Activated CD8-positive, alpha-beta memory T cell treated with anti-CD3 and anti-CD28 coated beads, Interleukin-2, amount 50 U/mL, for 4 hours (primary cell): ENCODE results near the gene ORMDL1.
"Not testable (repeated sequence)": the region's sequence is repeated elsewhere in the genome, so short reads cannot be mapped to it uniquely, and the experiment has no call there.

Experiments used
- DNase-seq: peaks from one replicate; pipeline ENCODE4 v3.0.0-alpha.2; 2020

ORMDL1 gene

GRCh38 chr2:189770590-189771322, 13.4 kb downstream of the ORMDL1 start:
- DNase-seq, result no peak

- no peak for DNase-seq
Measured at GRCh38 chr2:189763908-189764661, 20.1 kb downstream of the ORMDL1 start.

DNA sequence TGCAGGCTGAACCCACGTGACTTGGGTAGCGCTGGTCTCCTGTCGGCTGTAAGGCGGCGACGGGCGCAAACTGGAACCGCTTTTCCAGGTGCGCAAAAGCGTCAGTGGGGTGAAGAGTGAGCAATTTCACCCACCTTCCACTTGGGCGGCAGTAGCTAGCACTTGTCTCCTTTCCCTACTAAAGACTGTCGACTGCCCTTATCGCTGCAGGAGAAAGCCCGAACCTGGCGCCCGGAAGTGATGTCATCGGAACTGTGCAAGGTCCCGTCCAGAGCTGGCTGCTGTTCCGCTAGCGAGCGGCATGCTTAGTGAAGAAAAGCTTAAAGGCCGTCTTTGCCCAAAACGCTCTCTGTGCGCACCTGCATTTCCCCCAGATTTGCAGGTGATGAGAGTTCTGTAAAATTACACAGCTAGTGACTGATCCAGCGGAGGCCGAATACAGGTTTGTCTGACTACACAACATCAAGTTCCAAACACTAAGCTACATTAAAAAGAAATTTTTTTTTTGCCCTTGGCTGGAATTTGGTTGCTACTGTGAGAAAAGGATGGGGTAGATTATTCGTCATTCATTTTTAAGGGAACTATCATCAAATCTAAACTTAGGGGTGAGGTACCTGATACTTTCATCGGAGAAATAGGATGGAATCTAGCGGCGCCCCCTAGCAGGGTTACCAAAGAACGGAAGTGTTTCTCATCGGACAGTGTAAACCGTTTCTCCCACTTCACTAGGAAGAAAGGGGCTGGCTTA, 21.4 kb downstream of the ORMDL1 start, which contains the start of gene OSGEPL1:
TSS of gene OSGEPL1 (minus strand) at position 242 of the 748 bp plus-strand sequence. CDS start 1,152 bp downstream, outside the sequence.
- peak; percentile 92 for DNase-seq

DNA sequence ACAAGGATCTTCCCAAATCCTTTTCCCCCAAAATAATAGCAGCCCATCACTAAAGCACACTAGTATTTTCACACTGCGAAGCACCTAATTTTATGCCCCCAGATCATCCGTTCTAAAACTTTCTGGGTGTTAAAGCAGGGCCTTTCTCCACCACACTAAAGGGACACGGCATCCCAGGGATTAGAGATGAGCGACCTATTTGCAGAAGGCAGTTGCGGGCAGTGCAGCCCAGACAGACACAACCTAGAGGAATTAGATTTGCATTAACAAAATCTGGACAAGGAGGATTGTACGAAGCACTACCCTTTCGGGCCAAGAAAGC, 21.9 kb downstream of the ORMDL1 start:
- no peak for DNase-seq

DNA sequence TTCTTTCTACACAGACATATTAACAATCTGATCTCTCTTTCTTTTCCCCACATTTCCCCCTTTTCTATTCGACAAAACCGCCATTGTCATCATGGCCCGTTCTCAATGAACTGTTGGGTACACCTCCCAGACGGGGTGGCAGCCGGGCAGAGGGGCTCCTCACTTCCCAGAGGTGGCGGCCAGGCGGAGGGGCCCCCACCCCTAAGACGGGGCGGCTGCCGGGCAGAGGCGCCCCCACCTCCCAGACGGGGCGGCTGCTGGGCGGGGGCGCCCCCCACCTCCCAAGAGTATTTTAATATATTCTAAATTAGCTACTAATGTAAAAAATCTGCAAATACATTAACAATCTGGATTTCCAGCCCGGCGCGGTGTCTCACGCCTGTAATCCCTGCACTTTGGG, 24.0 kb downstream of the ORMDL1 start:
- DNase-seq, result not testable (repeated sequence)

DNA sequence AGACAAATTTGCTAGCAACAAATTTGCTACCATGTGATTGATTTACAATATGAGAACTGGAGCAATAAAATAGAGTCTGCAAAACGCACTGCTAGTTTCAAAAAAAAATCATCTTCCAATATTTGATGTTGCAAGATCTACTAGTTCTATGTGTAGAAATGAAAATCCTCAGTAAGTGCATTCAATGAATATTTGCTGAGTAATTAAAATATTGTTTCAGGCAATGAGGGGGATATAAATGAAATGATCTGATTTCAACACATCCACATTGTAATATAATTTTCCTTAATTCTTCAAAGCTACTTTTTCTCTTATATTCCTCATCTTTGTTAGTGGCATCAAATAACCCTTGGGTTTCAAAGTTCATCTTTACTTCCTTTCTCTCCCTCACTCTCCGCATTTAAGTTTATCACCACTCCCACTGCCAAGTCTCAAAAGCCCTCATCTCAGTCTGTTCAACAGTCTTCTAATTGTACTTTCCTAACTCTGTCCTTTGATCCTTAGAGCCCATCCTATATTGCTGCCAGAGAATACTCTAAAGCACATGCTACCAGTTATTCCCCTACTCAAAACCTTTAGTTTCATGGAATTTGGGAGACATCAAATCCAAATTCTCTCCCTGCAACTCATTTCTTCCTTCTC, 27.7 kb downstream of the ORMDL1 start:
- no peak for DNase-seq

- DNase-seq, result peak; percentile 27
Measured at GRCh38 chr2:189751080-189751658, 33.0 kb downstream of the ORMDL1 start.

DNA sequence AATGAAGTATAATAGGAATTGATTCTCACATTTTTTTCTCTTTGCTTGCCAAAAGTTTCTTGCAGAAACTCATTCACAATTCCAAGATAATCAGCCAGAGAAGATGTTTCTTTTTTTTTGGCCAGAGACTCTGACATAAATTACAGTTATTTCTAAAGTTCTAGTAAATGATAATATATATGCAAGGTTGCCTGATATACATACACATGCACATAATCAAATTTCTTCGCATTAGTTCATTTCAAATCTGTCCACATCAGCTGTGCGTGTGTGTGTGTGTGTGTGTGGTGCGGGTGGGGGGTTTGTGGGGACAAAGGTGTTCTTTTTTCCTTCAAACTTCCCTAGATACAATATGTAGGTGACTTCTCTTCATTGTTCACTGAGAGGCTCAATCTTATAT, 54.7 kb downstream of the ORMDL1 start:
- DNase-seq, result no peak

DNA sequence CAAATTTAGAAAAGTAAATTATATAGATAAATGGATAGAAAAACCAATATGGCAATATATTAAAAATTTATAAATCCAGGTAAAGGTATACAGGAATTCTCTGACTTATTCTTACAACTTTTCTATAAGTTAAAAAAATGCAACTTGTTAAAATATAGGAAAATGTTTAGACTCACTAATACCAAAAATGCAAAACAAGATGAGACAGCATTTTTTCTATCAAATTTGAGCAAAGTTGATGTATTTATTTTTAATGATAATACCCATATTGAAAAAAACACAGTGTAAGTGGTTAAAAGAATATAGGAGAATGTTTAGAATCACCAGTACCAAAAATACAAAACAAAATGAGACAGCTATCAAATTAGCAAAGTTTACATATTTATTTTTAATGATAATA, 57.3 kb downstream of the ORMDL1 start:
- DNase-seq, result no peak

DNA sequence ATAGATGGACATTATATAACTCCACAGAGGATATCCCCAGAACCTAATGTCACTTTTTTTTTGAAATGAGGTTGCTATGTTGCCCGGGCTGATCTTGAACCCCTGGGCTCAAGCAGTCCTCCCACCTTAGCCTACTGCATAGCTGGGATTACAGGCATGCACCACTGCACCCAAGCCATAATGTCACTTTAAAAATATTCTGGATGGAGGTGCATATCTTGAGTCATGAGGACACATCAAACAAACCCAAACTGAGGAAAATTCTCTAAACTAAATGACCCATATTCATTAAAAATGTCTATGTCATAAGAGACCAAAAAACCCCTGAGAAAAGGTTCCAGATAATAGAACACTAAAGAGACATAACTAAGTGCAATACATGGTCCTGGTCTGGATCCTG, 57.9 kb downstream of the ORMDL1 start:
- DNase-seq, result no peak

GRCh38 chr2:189723192-189723591, 60.9 kb downstream of the ORMDL1 start:
- DNase-seq, result no peak
